GM12892 (cell line): Measurements from ENCODE around the gene PRR36. TPM values are rescaled to one million over a fixed set of nuclear protein-coding genes. Genes with fewer than 3 reads are reported as not detected.
"Not testable (repeated sequence)": the region's sequence is repeated elsewhere in the genome, so short reads cannot be mapped to it uniquely, and the experiment has no call there.

Experiments
- DNase-seq: peaks from one replicate; pipeline ENCODE4 v3.0.0; 2011; ENCODE audit not compliant: insufficient read length
- FAIRE-seq: peaks from 2 replicates; lab custom pipeline; 2011; peaks lifted over from hg19 to GRCh38; lab: Jason Lieb, UNC
- POLR2A ChIP-seq: IDR thresholded peaks from 2 replicates; pipeline ENCODE4 v1.6.1; 2011; ENCODE audit warnings: low read depth, low read length, control low read depth
- POLR2AphosphoS5 ChIP-seq: IDR thresholded peaks from 2 replicates; pipeline ENCODE4 v1.6.1; 2011; ENCODE audit warnings: low read depth, low read length, control low read depth
- TAF1 ChIP-seq: IDR thresholded peaks from 2 replicates; pipeline ENCODE4 v1.6.1; 2011; ENCODE audit warnings: low read depth, mild to moderate bottlenecking, control low read depth, low read length, borderline replicate concordance
- polyA plus RNA-seq: library from polyadenylated mRNA; unstranded; fragments of >200 nt; gene quantifications from one replicate; pipeline ENCODE4 v1.2.1, GENCODE V29; 2012; ENCODE audit warnings: missing spikeins, inconsistent platforms; ENCODE audit not compliant: missing spikeins

Gene PRR36
- polyA plus RNA-seq = not detected

DNA sequence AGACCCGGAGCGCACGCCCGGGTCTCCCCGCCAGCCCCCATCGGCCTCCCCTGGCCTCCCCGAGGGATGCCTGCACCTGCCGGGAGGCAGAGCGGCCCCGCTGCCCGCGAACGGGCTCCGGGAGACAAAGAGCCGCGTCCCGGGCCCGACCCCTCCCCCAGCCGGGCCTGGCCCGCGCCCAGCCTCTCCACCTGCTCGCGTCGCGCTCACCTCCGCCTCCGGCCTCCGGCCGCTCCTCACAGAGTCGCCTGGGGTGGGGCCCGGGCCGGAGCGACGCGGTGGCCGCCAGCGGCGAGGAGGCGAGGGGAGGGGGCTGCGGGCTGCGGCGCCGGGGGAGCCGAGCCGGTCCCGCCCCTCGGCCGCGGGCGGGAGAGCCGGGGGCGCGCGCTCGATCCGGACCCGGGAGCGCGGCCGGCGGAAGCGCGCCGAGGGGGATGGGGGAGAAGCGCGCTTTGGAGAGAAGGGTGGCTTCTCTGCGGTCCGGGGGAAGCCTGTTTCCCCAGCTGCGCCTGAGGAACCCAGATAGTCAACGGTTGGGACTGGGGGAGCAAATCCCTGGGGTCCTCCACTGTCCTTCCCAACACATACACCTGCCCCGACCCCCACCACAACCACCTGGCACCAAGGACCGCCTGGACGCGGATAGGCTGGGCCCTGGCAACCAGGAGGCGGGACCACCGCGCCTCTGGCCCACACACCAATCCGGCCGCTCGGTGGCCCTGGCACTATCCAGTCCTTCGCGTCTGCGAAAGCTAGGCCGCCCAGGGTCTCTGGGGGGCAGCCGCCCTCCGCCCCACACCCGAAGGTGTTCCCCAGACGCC, at the start of gene PRR36:
Gene PRR36 (minus strand): TSS at position 315 of the 821 bp plus-strand sequence. CDS start 701 bp downstream, outside the sequence.
- FAIRE-seq (no peak), DNase-seq (no peak)

DNA sequence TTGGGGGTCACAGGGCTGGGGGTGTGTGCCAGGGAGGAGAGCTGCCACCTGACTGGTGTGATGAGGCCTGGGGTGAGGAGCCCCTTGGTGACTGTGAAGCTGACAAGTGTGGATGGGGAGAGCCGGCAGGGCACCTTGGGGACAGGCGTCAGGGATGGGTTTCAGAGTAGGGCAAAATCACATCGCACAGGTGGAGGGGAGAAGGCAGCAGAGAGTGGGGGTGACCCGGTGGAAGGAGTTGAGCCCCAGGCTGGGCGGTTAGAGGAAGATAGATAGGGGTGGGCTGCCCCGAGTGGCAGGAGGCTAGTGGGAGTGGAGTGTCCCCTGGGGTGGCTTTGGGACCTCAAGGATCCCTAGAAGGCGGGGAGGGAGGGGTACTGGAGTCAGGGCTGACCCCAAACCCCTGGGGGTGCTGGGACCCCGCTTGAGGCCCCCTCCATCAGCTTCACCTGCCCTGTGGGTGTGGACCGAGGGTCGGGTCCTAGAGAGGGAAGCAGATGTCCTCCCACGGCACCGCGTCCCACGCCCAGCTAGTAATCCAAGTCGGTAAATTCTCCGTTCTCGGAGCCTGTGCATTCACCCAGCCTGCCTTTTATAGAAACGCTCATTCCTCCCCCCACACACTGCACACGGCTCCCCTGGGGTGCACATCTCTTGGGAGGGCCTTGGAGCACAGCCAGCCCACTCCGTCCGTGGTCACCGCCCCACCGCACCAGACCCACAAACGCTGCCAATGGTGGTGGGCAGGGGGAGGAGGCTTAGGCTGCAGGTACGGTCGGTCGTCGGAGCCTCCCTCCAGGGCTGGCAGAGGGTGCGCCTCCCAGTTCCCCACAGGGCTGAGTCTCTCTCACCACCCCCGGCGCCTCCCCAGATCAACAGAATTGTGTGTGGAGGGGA, 49.4 kb upstream of the PRR36 start:
- FAIRE-seq = no peak
- TF ChIP-seq POLR2A (no peak), TAF1 (no peak), POLR2AphosphoS5 (no peak)
- no peak for DNase-seq

More for the DNA sequence above, at the start of gene PRR36:
- TF ChIP-seq TAF1 (no peak), POLR2AphosphoS5 (no peak), POLR2A (no peak)

DNA sequence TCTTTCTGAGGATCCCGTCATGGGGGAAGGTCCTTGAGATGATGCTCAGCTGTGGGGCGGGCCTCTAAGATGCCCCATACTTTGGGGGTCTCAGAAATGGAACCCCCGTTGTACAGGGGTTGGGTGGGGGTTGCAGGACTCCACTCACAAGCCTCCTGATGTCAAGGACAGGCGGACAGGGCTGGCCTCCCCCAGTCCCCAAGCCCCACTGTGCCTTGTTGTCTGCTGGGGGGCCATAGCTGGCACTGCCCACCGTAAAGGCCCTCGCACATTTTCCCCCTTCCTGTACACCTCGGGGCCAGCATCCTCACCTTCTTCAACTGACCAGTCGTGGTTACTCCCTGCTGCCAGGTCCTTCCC, 48.6 kb upstream of the PRR36 start:
- TF ChIP-seq POLR2AphosphoS5 (no peak), POLR2A (no peak), TAF1 (no peak)
- no peak for FAIRE-seq
- DNase-seq = no peak

DNA sequence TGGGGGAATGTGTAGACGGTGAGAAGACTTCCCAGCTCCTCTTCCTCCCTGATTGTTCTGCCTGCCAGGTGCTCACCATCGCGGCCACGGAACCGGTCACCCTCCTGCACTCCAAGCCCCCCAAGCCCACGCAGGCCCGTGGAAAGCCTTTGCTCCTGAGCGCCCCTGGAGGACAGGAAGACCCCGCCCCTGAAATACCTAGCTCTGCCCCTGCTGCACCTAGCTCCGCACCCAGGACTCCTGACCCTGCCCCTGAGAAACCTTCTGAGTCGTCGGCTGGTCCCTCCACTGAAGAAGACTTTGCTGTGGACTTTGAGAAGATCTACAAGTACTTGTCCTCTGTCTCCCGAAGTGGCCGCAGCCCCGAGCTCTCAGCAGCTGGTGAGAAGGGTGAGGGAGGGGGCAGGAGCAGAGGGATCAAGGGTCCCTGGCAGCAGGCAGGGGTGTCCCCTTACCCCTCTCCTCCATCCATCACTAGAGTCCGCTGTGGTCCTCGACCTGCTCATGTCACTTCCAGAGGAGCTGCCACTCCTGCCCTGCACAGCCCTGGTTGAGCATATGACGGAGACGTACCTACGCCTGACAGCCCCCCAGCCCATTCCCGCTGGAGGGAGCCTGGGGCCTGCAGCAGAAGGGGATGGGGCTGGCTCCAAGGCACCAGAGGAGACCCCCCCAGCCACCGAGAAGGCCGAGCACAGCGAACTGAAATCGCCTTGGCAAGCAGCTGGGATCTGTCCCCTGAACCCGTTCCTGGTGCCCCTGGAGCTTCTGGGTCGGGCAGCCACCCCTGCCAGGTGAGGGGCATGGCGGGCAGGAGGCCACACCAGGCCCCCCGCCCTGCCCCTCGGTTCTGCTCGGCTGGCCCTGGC, 48.0 kb upstream of the PRR36 start:
- no peak for FAIRE-seq
- no peak for TF ChIP-seq POLR2AphosphoS5
- no peak for TF ChIP-seq TAF1
- DNase-seq = no peak

DNA sequence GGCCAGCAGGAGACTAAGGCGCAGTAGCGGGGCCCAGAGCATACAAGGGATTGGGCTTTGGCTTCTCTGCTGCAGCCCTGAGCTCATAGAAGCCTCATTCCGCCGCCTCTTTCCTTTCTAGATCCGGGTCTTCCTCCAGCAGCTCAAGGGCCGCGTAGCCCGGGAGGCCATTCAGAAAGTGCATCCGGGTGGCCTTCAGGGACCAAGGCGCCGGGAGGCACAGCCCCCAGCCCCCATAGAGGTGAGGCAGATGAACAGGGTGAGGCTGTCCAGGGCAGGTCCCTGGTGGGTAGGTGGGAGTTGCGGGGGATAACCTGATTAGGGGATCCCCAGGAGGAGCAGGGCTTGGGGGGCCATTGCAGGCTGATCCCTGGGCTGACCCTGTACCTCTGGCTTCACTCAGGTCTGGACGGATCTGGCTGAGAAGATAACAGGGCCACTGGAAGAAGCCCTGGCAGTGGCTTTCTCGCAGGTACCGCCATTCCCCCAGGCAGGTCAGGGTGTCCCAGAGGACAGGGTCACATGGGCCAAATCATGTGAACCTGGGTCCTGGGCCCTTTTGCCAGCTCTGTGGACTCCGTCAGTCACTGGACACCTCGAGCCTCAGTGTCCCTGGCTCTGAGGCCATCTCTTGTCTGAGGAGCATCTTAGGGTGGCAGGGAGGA, 47.2 kb upstream of the PRR36 start:
- no peak for FAIRE-seq
- DNase-seq = no peak
- TF ChIP-seq TAF1 (no peak), POLR2A (no peak), POLR2AphosphoS5 (no peak)

DNA sequence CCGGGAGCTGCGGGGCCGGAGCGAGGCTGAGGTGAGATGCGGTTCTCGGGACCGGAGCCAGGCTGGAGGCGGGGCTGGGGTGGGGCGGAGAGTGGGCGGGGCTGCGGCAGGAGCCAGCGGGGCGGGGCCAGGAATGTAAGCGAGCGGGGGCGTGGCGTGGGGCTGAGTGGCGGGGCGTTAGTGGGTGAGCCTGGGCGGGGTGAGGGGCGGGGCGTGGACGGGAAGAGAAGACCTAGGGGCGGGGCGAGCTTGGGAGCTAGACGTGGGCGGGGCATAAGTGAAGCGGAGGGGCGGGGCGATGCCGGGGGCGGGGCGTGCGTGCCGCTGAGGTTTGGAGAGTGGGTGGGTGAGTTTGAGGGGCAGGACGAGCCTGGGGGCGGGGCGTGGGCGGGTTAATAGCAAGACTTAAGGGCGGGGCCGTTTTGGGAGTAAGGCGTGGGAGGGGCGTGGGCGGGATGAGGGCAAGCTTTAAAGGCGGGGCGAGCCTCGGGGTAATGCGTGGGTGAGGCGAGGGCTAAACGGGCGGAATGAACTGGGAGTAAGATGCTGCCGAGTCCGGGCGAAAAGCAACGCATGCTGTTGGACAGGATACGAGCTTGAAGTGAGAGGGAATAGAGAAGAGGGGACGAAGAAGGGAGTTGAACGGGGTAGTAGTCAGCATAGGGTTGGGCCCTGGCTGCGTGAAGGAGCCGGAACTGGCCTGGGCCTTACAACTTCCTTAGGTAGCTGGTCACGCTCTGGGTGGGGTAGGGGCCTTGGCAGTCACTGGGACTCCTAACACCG, 46.5 kb upstream of the PRR36 start:
- TF ChIP-seq POLR2AphosphoS5 (no peak), POLR2A (no peak), TAF1 (no peak)
- FAIRE-seq = peak; percentile 96
- DNase-seq = peak; percentile 86

DNA sequence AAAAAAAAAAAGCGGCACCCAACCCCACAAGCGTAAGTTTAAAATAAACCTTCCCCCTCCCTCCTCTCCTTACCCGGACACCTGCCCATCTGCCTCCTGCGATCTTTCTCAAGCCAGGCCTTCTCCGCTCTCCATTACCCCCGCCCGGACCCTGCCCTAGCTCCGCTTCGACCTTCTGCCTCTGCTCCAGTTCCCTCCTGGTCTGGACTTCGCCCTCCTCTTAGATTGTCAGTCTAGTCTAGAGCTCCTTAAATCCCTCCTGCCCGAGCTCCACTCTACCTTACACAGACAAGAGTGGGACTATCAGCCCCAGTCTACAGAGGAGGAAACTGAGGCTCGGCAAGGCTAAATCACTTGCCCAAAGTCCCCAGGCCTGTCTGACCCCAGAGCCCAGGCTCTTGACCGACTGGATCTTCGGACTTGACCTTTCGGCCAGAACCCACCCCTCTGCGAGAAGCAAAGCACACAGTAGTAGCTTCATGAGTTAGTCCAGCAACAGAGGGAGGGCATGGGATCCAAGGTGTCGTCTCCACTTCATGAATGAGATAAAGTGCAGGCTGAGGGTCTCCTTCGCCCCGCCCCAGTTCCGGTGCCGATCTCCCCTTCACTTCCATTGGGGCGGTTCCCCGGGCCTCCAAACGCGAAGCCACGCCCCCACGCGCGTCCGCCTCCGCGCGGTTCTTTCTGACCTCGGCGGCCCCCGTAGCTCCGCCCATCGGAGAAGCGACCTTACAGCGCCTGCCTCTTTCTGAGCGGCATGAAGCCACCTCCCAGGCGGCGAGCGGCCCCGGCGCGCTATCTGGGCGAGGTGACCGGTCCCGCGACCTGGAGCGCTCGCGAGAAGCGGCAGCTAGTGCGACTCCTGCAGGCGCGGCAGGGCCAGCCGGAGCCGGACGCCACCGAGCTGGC, 45.7 kb upstream of the PRR36 start, which contains the start of gene SNAPC2:
Gene SNAPC2 (plus strand): TSS at position 729 of the 909 bp plus-strand sequence. CDS start 29 bp downstream, at position 758.
- peak; percentile 93 for DNase-seq
- TF ChIP-seq TAF1 (no peak), POLR2A (peak; percentile 57; the same call in 1 of the 2 replicates)
- no peak for FAIRE-seq

DNA sequence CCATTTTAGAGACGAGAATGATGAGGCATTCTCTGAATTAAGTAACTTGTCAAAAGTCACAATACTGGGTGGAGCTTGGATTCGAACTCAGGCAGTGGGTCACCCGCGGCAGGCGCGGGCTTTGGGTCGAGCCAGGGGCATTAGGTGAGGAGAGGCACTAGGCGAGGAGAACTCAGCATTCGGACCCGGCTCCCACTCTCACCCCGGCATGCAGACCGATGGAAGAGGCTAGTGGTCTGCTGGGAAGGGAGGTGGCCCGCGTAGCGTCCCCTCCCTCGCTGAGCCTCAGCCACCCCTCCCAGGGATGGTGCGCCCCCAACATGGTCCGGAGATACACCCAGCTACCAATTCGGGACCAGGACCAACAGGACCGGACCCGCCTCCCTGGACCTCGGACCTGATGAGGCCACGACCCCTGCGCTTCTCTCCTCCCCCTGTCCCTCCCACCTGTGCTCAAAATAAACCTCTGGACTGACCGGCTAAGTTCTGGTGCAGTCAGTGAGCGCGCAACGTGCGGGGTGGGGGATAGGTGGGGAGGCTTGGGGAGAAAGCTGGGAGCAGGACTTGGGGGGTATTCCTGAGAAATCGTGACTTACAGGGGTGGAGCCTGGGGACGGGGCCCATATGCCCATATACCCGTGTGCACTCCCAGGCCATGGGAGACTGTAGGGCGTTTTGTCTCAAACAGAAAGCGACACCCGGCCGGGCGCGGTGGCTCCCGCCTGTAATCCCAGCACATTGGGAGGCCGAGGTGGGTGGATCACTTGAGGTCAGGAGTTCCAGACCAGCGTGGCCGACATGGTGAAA, 44.6 kb upstream of the PRR36 start:
- no peak for DNase-seq
- FAIRE-seq = no peak
- no peak for TF ChIP-seq POLR2AphosphoS5
- no peak for TF ChIP-seq POLR2A
- TF ChIP-seq TAF1 = no peak

DNA sequence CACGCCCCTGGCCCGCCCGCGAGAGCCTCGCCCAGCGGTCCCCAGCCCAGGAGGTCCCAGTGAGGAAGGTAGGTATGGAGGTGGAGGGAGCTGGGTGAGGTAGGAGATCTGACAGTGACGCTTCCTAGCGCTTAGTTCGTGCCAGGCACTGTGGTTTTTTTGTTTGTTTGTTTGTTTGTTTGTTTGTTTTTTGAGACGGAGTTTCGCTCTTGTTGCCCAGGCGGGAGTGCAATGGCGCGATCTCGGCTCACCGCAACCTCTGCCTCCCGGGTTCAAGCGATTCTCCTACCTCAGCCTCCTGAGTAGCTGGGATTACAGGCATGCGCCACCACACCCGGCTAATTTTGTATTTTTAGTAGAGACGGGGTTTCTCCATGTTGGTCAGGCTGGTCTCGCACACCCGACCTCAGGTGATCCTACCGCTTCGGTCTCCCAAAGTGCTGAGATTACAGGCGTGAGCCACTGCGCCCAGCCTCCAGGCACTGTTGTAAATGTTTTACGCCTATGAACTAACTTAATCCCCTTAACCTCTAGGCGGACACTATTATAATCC, 43.9 kb upstream of the PRR36 start:
- FAIRE-seq, DNase-seq: not testable (repeated sequence)
